HEK293 (cell line): Measurements from ENCODE around the gene DDX46.

Experiments used
- CTCF ChIP-seq: fragments of 450-650 bp; formaldehyde crosslinking; IDR thresholded peaks from 2 replicates; pipeline ENCODE4 v1.5.1; 2016; ENCODE audit warnings: missing biosample characterization, missing genetic modification characterization
- ZFP37 ChIP-seq: fragments of 450-650 bp; formaldehyde crosslinking; IDR thresholded peaks from 2 replicates; pipeline ENCODE4 v1.5.1; 2016; ENCODE audit warnings: missing biosample characterization, missing genetic modification characterization
- ZNF274 ChIP-seq, 2 experiments: fragments of 200-500 bp in 1 of 2; fragments of 450-650 bp in 1 of 2; sonication (Bioruptor generic) in 1 of 2; formaldehyde crosslinking in 1 of 2; IDR thresholded peaks; 2 replicates each; pipeline versions ENCODE4 v1.5.1 to v1.6.1; 2014 to 2016; ENCODE audit warnings: borderline replicate concordance in 1 of 2, inconsistent platforms in 1 of 2, low read length in 1 of 2, missing biosample characterization in 1 of 2, missing genetic modification characterization in 1 of 2
- ZNF292 ChIP-seq: fragments of 450-650 bp; formaldehyde crosslinking; IDR thresholded peaks from 2 replicates; pipeline ENCODE4 v1.5.1; 2016; ENCODE audit warnings: low read depth, missing biosample characterization, missing genetic modification characterization, borderline replicate concordance
- ZNF548 ChIP-seq: fragments of 450-650 bp; formaldehyde crosslinking; IDR thresholded peaks from 2 replicates; pipeline ENCODE4 v1.5.1; 2016; ENCODE audit warnings: missing biosample characterization, missing genetic modification characterization
- ZNF580 ChIP-seq: fragments of 450-650 bp; formaldehyde crosslinking; IDR thresholded peaks from 2 replicates; pipeline ENCODE4 v1.5.1; 2016; ENCODE audit warnings: missing biosample characterization, missing genetic modification characterization
- ZNF626 ChIP-seq: fragments of 450-650 bp; sonication (Bioruptor Pico); formaldehyde crosslinking; IDR thresholded peaks from 2 replicates; pipeline ENCODE4 v1.5.1; 2018; ENCODE audit warnings: missing biosample characterization, missing genetic modification characterization, inconsistent platforms
- ZNF670 ChIP-seq: fragments of 450-650 bp; formaldehyde crosslinking; IDR thresholded peaks from 2 replicates; pipeline ENCODE4 v1.5.1; 2016; ENCODE audit warnings: missing biosample characterization, missing genetic modification characterization, low read depth
- ZNF707 ChIP-seq: fragments of 450-650 bp; formaldehyde crosslinking; IDR thresholded peaks from 2 replicates; pipeline ENCODE4 v1.5.1; 2016; ENCODE audit warnings: missing biosample characterization, missing genetic modification characterization
- ZNF776 ChIP-seq: fragments of 450-650 bp; formaldehyde crosslinking; IDR thresholded peaks from 2 replicates; pipeline ENCODE4 v1.5.0; 2017; ENCODE audit warnings: missing biosample characterization, missing genetic modification characterization, borderline replicate concordance
- ZNF830 ChIP-seq: fragments of 450-650 bp; IDR thresholded peaks from 2 replicates; pipeline ENCODE4 v1.5.0; 2018; ENCODE audit warnings: missing biosample characterization, missing genetic modification characterization, low read depth, mild to moderate bottlenecking, moderate library complexity
- TF ChIP-seq, protein P1 (sequence below): fragments of 450-650 bp; formaldehyde crosslinking; IDR thresholded peaks from 2 replicates; pipeline ENCODE4 v1.5.1; 2016; ENCODE audit warnings: missing biosample characterization, missing genetic modification characterization

DNA sequence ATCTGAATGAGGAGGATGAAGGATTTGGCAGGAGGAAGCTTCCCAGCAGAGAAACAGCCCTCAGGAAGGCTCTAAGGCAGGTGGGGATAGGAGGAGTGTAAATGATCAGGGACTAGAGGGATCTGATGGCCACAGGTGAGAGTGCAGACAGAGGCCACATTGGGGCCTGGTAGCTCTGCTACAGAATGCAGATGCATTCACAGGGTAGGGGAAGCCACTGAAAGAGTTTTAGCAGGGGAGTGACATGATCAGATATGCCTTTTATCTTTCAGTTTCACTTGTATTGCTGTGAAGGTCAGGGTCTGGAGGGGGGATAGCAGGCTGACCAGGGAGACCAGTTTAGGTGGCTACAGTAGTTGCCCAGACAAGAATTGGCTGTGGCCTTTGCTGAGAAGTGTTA is 118.6 kb downstream of the DDX46 start:
- TF ChIP-seq ZFP37 (tag by site-specific recombination), result no peak
- TF ChIP-seq ZNF274 (IDR thresholded peaks at IDR 0.05; ENCODE audit: low read length), result no peak
- TF ChIP-seq ZNF274 (tag by site-specific recombination; IDR thresholded peaks at IDR 0.05; ENCODE audit: borderline replicate concordance), result no peak
- no peak for TF ChIP-seq ZNF292 (tag by site-specific recombination)
- no peak for TF ChIP-seq ZNF670 (tag by site-specific recombination)
- no peak for TF ChIP-seq ZNF776 (tag by site-specific recombination)
- TF ChIP-seq CTCF (tag by site-specific recombination), result no peak
- no peak for TF ChIP-seq ZNF548 (tag by site-specific recombination)
- TF ChIP-seq ZNF707, result no peak
- TF ChIP-seq ZNF626 (tag by site-specific recombination), result no peak
- TF ChIP-seq, protein P1, sequence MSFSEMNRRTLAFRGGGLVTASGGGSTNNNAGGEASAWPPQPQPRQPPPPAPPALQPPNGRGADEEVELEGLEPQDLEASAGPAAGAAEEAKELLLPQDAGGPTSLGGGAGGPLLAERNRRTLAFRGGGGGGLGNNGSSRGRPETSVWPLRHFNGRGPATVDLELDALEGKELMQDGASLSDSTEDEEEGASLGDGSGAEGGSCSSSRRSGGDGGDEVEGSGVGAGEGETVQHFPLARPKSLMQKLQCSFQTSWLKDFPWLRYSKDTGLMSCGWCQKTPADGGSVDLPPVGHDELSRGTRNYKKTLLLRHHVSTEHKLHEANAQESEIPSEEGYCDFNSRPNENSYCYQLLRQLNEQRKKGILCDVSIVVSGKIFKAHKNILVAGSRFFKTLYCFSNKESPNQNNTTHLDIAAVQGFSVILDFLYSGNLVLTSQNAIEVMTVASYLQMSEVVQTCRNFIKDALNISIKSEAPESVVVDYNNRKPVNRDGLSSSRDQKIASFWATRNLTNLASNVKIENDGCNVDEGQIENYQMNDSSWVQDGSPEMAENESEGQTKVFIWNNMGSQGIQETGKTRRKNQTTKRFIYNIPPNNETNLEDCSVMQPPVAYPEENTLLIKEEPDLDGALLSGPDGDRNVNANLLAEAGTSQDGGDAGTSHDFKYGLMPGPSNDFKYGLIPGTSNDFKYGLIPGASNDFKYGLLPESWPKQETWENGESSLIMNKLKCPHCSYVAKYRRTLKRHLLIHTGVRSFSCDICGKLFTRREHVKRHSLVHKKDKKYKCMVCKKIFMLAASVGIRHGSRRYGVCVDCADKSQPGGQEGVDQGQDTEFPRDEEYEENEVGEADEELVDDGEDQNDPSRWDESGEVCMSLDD (tag by site-specific recombination), result no peak
- TF ChIP-seq ZNF580 (tag by site-specific recombination), result no peak
- TF ChIP-seq ZNF830 (tag by site-specific recombination), result no peak
